H1 (cell line): ENCODE measurements around the gene HLA-F. TPM values are rescaled to one million over a fixed set of nuclear protein-coding genes. Genes with fewer than 3 reads are reported as not detected.

ENCODE experiments used
- ASH2L ChIP-seq: fragments of 200-600, 300-600 bp; sonication (generic); IDR thresholded peaks from one replicate; pipeline ENCODE4 v1.7.1; 2017; ENCODE audit warnings: low read length
- JUN ChIP-seq: IDR thresholded peaks from 2 replicates; pipeline ENCODE4 v1.6.1; 2011; ENCODE audit warnings: low read depth, mild to moderate bottlenecking, improper control_type of control experiment, low read length
- POU5F1 ChIP-seq: IDR thresholded peaks from 2 replicates; pipeline ENCODE4 v1.6.1; 2011; ENCODE audit warnings: low read depth, mild to moderate bottlenecking, low read length, moderate library complexity
- TEAD4 ChIP-seq: IDR thresholded peaks from 2 replicates; pipeline ENCODE4 v1.6.1; 2012; ENCODE audit warnings: low read depth, low read length, inconsistent platforms, mixed read lengths
- USF2 ChIP-seq: IDR thresholded peaks from 2 replicates; pipeline ENCODE4 v1.6.1; 2011; ENCODE audit warnings: low read length, improper control_type of control experiment
- polyA plus RNA-seq, 7 experiments: library from polyadenylated mRNA; depleted of rRNA in 3 of 7; stranded (reverse) in 5 of 7; unstranded in 2 of 7; fragments of >200 nt in 5 of 7; fragments of 200-250 nt in 2 of 7; gene quantifications; 1 replicate in 5 of 7; 2 replicates in 1 of 7; 4 replicates in 1 of 7; pipeline versions ENCODE4 v1.2.1 to v1.2.3, GENCODE V29; 2011 to 2013; ENCODE audit warnings: missing spikeins in 2 of 7, mixed read lengths in 2 of 7
- total RNA-seq: library from RNA; stranded (reverse); fragmentation: NEBNext Ultra II Directional; extraction: Animal tissue kit (Norgen Biotek cat#: 25700); gene quantifications from 2 replicates; pipeline ENCODE4 v1.2.1, GENCODE V29; 2021

Gene HLA-F
- total and polyA plus RNA-seq, 2 of the 8 experiments (the other 6 are each of a cell fraction or from before 2014, with no cell fraction given) = 9.6 to 11.7 TPM

- no peak for TF ChIP-seq USF2
- TF ChIP-seq POU5F1 = no peak
- no peak for TF ChIP-seq TEAD4
- TF ChIP-seq JUN = no peak
- no peak for TF ChIP-seq ASH2L
Observed at GRCh38 chr6:29728875-29729270, 5.6 kb downstream of the HLA-F start (continued).
